Hematopoietic multipotent progenitor cell (in vitro differentiated cells): ENCODE data around the gene C3orf52. TPM values are rescaled to one million over a fixed set of nuclear protein-coding genes. Genes with fewer than 3 reads are reported as not detected.

Experiments
- DNase-seq, 3 donors: peaks; one replicate each; pipeline ENCODE4 v3.0.0-alpha.2; 2011 to 2015; ENCODE audit warnings: low read depth in 2 of 3, low spot score in 2 of 3
- total RNA-seq: library from RNA; depleted of rRNA; stranded (reverse); fragments of >200 nt; gene quantifications from one replicate; pipeline ENCODE4 v1.2.3, GENCODE V29; 2012

The C3orf52 gene
- total RNA-seq, 1 donor: 0.27 TPM

- DNase-seq: no peak
These were observed 30.6 kb downstream of the C3orf52 start for GRCh38 chr3:112116748-112117186.

DNA sequence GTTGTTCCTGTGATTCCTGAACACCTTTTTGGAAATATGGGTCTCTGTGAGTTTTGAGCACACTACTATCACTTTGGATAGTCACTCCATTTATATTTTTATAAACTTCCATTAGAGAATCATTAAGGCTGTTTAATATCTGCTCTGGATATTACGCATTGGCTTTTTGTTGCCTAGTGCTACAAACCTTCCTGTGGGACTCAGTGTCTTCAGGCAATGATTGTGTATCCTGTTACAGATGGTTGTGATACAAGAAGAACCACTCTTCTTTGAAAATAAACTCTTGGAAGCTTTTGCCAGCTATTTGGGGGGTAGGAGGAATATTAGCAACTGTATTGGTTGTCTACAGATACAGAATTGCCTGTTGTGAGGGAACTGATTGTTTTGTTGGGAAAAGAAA is 31.2 kb downstream of the C3orf52 start:
- DNase-seq: no peak

DNA sequence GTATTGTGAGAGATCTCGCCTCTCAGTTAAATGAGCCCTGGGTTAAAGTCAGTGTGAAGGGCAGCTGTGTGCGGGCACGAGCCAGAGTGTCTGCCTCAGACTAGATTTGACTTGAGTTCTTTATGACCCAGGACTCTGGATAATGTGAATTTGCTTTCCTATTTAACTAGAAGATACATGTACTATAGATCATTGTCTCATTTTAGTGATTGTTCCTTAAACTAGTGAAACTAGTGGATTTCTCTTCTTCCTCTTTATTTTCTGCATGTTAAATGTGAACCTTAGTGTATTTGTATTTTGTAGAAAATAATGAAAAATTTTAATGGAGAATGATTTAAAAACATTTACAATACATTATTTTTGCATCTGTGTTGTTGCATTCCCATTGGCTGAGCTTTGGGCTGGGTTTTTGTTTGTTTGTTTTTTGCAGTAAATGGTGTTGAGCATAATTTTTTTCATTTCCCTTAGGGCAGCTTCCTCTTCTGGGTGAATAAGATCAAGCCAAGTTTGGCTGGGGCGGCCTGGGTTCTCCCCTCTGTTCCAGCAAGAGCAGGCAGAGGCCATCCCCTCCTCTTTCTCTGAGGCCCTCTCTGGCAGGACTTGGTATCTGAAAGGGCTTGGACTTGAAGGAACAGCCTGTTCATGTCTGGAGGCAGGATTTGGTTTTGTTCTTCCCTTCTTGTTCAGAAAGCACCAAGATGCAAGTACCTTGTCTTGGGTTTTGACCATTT is 31.8 kb downstream of the C3orf52 start:
- DNase-seq: peak in 2 of 3 donors; percentile 56 to 74

DNA sequence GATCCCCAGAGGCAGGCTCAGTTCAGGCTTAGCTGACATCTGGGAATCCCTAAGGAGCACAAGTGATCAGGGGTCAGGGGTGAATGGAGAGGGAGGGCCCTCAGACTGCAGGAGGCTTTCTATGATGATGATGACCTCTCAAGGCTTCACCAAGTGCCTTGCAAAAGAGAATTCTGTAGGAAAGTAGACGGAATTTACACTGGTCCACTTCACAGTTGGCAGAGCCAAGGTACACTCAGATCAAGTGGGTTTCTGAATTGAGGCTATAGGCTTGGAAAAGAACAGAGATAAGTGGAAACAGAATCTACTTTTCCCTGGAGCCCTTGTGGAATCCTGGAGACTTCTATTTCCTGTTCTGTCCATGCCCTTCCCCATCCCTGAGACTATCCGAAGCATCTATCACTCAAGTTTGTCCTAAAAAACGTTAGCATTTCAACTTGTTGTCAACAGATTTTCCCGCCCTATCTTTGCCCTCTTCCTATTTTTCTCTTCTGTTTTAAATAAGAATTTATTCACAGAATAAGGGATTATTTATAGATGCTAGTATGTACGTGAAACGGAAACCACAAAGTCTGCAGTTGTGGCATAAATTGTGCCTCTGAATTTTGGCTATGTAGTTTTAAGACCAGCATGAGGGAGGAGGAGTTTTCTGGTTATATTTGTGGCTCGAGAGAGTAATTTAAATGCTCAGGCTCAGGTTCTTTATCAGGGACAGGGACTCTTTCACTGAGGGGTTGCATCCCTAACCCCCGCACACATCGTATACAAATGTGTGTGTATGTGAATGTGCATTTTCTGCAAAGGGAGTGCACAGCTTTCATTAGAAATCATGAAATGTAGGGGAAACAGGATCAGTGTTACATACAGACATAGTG is 34.0 kb downstream of the C3orf52 start:
- DNase-seq: peak in 2 of 3 donors; percentile 38 to 65

- DNase-seq: no peak
These were observed 35.7 kb downstream of the C3orf52 start for GRCh38 chr3:112121577-112122547.

DNA sequence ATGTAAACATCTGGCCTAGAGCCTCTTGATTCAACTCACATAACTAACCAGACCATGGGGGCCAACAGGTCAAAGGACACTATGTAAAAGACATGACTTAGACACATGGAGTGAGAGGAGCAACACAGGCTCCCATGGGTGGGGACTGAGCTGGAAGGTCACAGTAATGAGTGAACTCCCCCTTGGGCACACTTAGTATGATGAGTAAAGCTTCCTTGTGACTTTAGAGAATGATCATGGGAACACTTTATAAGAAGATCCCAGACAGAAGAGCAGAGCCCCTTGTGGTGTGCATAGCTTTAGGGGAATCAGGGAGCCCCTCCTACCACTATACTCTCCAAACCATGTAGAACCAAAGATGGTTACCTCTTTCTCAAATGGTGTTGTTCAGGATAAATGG is 36.7 kb downstream of the C3orf52 start:
- no peak for DNase-seq

DNA sequence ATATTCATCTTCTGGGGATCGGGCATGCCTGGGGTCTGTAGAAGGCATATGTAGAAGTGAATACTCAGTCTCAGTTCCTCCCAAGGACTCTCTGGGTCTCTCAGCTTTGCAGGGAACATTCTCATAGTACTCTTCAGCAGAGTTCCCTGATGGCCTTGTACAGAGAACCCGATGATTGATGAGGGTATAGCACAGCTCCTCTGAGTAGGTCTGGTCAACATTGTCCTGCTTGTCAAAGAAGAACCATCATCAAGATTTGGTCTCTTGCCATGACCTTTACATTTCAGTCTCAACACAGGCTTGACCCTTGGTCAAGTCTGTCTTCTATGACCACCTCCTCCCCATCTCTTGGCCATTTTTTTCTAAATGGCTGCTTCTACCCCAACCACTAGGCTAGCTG is 37.4 kb downstream of the C3orf52 start:
- no peak for DNase-seq

- DNase-seq: no peak
These were observed 38.9 kb downstream of the C3orf52 start for GRCh38 chr3:112124907-112125607.

DNA sequence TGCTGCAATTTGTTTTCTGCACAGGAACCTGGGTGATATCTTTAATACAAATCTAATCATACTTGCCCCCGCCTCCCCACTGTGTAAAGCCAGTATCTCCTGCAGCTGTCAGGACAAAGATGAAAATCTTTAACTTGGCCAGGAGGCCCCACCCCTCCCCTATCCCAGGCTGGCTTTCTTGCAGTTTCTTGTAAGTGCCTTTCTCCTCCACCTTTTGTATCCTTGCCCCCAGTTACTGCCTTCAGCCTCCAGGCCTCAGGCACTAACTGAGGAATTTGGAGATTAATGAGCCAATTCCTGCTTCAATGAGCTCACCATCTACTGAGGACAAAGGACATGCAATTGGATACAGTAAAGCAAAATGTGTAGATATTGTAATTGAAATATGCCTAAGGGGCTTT is 40.3 kb downstream of the C3orf52 start:
- no peak for DNase-seq

GRCh38 chr3:112127522-112128494 is 41.6 kb downstream of the C3orf52 start:
- peak in 1 of 3 donors; percentile 32 for DNase-seq

- peak; percentile 54 to 90 (median 71) for DNase-seq
These were observed 42.9 kb downstream of the C3orf52 start for GRCh38 chr3:112128843-112129727.

GRCh38 chr3:112129925-112130637 is 43.9 kb downstream of the C3orf52 start:
- DNase-seq: no peak

GRCh38 chr3:112130638-112130993 is 44.4 kb downstream of the C3orf52 start:
- DNase-seq: no peak

DNA sequence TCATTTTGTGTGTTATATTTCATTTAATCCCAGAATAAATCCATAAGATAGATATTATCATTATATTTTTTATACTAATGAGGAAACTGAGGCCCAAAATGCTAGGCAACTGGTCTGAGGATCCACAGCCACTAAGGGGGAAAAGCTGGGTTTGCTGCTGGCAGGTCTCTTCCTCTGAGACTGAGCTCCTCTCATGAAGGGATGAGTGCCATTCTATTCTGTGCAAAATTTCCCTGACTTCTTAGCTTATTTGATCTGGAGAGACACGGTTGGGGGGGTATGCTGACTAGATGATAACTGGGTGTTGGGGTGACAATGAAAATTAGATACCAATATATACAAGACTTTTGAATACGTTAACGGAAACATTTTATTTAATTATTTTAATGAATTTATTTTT is 44.9 kb downstream of the C3orf52 start:
- DNase-seq: no peak

GRCh38 chr3:112132088-112132487 is 45.9 kb downstream of the C3orf52 start:
- DNase-seq: no peak

GRCh38 chr3:112132554-112132953 is 46.4 kb downstream of the C3orf52 start:
- no peak for DNase-seq

GRCh38 chr3:112132975-112133448 is 46.8 kb downstream of the C3orf52 start, which contains the start of gene GCSAM:
Gene GCSAM, minus strand, starts transcription at chr3:112133248. Its CDS starts 128 bp downstream, at chr3:112133120.
- peak; percentile 41 to 65 (median 59) for DNase-seq
